SKM-1 treated with dmso at 0.1 percent for 144 hours (cell line): Measurements from ENCODE around the gene PTPMT1.
A peak's percentile ranks its signal among the peaks of the same experiment; 100 is the strongest.
"Not testable (repeated sequence)": the region's sequence is repeated elsewhere in the genome, so short reads cannot be mapped to it uniquely, and the experiment has no call there.

ENCODE experiments used
- DNase-seq: peaks from one replicate; lab custom pipeline; 2025; ENCODE audit not compliant: unreplicated experiment; lab: John Stamatoyannopoulos, UW

Gene PTPMT1, protein sequence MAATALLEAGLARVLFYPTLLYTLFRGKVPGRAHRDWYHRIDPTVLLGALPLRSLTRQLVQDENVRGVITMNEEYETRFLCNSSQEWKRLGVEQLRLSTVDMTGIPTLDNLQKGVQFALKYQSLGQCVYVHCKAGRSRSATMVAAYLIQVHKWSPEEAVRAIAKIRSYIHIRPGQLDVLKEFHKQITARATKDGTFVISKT

DNA sequence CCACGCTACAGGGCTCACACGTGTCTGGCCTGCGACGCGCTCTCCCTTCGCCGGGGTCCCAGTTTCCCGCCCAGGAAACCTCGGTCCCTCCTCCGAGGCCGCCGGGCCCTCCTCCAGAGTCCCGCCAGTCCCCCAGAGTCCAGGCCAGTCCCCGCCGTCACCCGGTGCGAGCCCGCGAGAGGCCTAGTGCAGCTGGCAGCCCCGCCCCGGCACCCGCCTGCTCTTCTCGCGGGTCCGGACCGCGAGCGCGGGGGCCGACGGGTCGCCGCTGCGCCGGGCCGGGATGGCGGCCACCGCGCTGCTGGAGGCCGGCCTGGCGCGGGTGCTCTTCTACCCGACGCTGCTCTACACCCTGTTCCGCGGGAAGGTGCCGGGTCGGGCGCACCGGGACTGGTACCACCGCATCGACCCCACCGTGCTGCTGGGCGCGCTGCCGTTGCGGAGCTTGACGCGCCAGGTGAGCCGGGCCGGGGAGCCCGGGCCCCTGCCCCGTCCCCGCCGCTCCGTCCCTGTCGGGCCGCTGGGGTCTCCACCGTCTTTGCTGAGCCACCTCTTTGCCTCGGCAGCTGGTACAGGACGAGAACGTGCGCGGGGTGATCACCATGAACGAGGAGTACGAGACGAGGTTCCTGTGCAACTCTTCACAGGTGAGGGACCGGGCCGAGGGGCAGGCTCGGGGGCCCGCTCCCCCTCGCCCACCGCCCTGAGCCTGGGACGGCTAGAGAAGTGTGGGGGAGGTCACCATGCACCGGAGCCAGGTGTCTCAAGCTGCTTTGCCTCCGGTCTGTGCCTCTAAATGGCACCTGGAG lies at the start of gene PTPMT1:
TSS of gene PTPMT1 (plus strand) at position 260 of the 809 bp plus-strand sequence. CDS start at position 284, 24 bp downstream.
- peak; percentile 9 for DNase-seq

DNA sequence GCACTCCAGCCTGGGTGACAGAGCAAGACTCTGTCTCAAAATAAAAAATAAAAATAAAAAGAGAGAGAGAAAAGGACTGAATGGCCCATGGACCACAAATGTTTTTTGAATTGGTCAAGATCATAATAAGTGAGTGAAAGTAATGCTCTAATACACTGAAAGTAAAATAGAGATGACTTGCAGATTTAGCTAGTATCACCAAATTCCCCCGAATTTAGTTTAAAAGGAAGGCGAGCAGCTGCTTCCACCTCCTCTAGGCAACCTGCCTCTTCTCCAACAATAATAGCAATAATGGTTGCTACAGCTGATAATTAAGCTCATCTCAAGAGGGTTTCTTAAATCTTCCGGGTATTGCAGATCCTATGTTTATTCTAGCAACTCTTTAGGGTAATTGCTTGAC lies 49.2 kb upstream of the PTPMT1 start:
- DNase-seq, result no peak

DNA sequence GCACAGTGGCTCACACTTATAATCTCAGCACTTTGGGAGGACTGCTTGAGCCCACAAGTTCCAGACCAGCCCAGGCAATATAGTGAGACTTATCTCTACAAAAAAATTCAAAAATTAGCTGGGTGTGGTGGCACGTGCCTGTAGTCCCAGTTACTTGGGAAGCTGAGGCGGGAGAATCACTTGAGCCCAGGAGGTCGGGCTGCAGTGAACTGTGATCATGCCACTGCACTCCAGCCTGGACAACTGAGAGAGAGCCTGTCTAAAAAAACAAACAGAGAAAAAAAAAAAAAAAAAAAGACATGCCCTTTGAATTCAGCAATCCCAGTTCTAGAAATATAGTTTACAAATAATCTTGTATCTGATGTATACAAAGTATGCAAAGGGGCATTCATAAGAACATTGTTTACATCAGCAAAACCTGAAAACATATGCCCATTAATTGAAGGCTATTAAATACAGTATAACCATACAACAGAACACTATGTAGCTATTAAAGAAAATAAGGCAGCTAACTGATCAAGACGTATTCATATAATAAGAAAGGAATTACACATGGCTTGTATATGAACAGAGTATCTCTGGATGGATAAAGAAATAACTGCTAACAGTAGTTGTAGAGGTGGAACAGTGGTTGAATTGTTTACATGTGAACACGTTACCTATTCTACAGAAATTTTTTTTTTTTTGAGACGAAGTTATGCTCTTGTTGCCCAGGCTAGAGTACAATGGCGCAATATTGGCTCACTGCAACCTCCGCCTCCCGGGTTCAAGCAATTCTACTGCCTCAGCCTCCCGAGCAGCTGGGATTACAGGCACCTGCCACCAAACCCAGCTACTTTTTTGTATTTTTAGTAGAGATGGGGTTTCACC lies 48.2 kb upstream of the PTPMT1 start:
- no peak for DNase-seq

DNA sequence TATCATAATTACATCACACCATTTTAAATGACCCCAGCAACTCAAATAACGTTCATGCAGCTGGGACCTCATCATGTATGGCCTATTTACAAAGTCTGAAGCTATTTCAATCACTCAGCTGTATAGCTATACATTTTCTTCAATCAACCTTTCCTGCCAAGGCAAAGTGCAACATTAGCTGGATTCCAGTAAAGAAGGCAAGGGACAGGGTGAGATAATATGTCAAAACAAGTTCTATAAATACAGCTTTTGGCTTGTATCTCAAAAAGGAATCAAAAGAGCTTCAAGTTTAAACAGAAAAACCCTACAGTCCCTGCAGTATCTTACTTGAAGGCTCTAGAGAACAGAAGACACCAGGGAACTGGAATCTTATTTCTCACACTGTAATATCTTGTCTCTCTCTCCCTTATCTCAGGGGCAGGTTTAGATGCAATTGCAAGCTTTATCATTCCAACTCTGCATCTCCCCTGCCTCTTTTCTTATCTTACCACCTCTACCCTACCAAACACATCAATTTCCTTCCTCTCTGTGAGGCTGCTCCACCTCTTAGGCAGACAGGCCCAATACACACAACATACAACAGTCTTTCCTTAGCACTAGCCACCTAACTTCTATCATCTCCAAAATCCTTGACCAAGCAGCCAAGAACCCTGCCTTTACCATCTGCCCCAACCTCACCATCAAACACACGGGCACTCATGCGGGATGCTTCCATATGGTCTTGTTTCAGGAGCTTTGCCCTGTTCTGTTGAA lies 47.0 kb upstream of the PTPMT1 start:
- DNase-seq, result no peak

DNA sequence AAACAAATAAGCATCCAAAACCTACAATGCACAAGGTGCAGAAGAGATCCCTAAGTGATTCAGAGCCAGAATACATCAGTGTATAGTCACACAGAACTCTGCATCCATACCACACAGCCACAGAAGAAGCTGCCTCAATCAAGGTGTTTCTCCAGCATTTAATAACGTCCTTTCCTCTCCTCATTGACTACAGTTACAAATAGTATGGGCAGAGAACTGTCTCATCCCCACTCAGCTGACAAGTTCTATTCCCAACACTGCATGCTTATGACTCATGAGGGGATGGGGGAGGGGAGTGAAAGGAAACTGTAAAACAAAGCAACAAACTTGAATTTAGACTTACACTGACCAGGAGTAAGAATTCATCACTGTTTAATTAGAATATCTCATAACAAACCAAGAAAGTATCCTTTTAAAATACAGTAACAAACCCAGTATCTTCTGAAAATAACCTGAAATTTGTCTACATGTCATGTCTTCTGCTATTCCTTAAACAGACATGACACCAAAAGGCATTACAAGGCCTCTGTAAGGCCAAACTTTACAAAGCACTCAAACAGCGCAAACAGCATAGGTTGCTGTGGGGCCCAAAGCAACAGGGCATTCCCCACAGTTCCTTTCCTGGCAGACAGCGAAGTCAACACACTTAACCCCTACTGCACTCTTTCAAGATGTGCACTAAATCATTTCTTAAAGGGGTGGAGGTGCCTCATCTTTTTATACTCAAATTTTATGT lies 41.7 kb upstream of the PTPMT1 start:
- no peak for DNase-seq

DNA sequence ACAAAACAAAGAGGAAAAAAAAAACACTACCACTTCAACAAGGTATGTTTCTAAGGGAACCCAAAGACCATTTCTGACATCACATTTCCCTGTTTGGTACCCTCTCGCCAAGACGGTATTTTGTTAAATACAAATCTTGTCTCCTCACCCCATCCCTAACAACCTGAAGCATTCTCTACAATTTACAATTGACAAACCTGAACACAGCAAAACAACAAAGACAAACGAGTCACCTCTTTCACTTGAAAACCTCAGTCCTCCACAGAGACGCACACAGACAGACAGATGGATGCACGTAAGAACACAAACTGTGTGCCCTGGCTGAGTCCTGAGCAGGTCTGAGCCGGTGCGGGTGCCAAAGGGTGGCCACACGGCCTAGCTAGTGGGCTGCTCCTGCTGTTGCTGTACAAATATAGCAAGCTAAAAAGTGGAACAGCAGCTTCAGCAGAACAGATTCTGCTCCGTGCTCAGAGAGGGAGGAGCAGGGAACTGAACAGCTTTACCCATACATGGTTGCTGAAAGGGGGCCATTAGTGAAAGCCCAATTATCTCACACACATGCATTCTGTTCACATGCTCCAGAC lies 41.0 kb upstream of the PTPMT1 start:
- DNase-seq, result no peak

DNA sequence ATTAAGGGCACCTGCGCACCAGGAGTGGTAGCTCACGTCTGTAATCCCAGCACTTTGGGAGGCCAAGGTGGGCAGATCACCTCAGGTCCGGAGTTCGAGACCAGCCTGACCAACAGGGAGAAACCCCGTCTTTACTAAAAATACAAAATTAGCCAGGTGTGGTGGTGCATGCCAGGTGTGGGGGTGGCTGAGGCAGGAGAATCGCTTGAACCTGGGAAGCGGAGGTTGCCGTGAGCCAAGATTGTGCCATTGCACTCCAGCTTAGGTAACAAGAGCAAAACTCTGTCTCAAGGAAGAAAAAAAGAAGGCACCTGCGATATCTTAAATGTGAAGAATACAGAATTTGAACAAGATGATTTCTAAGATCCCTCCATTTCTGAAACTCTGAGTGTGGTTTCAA lies 39.4 kb upstream of the PTPMT1 start:
- not testable (repeated sequence) for DNase-seq

DNA sequence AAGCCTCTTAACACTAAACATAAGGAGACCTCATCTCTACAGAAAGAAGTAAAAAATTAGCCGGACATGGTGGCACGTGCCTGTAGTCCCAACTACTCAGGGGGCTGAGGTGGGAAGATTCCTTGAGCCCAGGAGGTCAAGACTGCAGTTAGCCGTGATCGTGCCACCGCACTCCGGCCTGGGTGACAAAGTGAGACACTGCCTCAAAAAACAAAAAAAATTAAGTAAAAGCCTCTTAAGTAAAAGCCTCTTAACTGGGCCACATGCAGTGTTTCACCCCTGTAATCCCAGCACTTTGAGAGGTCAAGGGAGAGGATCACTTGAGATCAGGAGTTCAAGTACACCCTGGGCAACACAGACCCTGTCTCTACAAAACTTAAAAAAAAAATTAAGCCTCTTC lies 38.2 kb upstream of the PTPMT1 start:
- DNase-seq, result no peak

DNA sequence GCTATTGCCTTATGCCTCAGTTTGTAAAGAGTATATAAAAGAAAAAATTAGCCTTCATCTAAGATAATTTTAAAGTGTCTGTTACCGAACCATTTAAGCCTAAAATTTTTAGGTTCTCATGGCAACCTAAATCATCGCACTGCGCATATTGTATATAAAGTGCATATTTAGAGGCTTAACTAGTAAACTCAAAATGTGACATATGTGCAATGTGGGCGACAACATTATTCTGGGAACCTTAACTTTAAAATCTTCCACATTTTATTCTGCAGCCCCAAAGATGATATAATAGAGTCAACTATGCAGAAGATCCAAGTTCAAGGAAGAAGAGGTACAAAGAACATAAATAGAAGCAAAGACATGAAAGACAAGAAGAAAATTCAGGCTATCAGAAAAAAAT lies 35.4 kb upstream of the PTPMT1 start:
- no peak for DNase-seq

DNA sequence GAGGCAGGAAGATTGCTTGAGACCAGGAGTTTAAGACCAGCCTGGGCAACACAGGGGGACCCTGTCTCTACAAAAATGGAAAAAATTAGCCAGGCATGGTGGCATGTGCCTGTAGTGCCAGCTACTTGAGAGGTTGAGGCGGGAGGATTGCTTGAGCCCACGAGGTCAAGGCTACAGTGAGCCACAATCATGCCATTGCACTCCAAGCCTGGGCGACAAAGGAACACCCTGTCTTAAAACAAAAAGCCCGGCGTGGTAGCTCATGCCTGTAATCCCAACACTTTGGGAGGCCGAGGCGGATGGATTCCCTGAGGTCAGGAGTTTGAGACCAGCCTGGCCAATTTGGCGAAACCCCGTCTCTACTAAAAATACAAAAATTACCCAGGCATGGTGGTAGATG lies 34.7 kb upstream of the PTPMT1 start:
- DNase-seq, result not testable (repeated sequence)

DNA sequence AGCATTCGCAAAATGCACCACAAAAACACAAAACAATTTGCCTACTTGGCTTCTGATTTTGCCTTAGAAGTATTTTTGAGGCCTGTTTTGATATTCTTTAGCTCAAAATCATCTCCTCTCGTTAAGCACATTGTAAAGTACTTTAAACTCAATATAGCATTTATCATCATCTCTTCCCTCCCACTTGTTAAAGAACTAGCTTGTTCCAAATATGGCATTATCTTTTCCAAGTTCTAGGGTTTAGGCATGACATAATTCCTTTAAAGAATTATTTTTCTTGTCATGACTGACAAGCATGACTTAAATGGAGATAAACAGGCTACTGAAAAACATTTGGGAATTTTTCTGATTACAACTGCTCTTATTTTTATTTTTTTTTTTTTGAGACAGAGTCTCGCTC lies 33.7 kb upstream of the PTPMT1 start:
- no peak for DNase-seq

DNA sequence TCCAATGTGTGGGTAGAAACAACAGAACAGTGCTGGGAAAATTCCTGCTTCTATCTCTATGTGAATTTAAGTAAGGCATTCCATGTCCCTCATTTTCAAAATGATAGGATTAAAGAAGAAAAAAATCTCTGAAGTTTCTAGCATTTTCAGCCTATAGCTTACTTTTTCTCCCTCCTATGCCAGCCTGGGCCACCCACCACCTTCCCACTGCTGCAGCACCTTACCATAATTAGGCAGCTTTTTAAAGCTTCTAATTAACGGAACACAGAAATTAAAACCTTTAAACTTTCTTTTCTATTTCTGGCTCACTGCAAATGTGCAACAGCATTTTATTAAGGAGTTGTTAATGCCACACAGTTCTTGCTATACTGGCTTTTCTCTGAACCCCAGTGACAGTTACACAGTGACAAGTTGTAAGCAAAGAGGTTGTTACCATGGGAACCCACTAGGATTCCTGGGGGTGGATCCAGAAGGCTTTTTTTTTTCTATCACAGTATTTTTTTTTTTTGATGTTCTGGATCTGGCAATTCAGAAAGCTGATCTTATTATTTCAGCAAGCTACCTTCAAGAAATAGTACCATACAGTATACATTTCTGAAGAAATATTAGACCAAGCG lies 32.7 kb upstream of the PTPMT1 start:
- no peak for DNase-seq

DNA sequence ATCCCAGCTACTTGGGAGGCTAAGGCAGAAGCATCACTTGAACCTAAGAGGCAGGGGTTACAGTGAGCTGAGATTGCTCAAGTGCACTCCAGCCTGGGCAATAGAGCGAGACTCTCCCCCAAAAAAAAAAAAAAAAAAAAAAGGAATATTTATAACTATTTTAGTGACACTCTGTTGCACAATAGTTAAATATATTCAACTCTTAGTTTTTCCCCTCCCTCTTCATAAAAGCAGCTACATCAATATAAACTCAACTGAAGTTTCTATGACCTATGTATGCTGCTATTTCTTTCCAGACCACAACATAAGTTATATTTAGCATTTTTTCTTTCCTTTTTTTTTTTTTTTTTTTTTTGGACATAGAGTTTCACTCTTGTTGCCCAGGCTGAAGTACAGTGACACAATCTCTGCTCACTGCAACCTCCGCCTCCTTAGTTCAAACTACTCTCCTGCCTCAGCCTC lies 31.7 kb upstream of the PTPMT1 start:
- no peak for DNase-seq

DNA sequence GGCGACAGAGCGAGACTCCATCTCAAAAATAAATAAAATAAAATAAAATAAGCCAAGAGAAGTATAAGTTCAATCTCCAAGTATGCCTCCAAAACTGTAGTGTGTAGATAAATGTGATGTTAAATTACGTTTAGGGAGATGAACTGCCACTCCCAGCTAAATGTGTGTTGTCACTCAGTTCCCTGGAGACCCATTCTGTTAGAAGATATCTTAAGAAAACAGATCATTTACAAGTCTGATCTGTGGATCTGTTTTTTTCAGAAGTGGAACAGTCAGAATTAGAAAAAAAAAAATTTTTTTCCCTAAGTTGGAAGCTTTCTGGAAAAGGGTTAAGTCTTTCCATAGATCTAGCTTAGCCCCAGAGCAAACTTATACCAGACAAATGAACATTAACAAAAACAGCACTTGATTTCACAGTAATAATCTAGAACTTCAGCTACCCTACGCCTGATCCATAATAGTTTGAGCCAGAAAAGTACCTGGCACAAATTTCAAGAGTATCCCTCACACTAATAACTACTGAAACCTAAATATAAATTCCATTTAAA lies 30.6 kb upstream of the PTPMT1 start:
- no peak for DNase-seq

DNA sequence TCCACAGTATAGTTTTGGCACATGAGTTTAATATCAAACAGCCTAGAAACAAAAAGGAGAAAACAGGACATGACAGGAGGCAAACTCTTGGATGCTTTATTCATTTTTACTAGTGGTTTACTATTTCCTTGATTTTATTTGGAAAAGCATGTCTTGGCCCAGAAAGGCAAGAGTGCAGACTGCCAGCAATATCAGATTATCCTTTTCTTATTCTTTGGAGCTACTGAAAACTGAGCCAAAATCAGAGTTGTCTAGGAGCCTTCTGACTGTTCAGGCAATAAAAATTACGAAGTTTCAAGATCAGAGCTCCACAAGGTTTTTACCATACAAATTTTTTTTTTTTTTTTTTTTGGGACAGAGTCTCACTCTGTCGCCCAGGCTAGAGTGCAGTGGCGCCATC lies 28.5 kb upstream of the PTPMT1 start:
- no peak for DNase-seq

DNA sequence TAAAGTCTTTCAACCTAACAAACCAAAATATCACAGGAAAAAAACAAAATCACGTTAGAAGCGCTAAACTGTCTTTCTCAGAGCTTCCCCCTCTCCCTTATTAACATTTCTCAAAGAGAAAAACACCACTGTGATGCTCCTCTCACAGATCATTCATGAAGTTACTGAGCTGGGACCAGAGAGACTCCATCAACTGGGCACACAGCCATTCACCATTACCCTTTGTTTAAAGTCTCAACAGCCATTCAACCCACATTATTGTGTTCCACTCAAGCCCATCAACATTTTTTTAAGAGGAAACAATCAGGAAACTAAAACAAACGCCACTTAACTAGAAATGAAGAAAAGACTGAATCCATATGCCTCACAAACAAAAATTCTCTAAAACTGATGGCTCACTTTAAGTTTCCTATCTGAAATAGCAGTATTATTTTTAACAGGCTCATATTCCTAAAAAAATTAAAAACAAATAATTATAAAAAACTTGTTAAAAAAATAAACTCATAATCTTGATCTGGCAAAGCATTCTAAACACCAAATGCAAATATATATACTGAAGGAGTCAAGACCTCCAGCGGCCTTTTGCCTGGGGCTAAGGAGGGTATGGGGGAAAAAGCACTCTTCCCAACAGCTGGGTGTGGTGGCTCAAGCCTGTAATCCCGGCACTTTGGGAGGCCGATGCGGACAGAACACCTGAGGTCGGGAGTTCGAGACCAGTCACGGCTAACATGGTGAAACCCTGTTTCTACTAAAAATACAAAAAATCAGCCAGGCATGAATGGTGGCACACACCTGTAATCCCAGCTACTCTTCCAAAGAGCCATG lies 26.4 kb upstream of the PTPMT1 start:
- no peak for DNase-seq

DNA sequence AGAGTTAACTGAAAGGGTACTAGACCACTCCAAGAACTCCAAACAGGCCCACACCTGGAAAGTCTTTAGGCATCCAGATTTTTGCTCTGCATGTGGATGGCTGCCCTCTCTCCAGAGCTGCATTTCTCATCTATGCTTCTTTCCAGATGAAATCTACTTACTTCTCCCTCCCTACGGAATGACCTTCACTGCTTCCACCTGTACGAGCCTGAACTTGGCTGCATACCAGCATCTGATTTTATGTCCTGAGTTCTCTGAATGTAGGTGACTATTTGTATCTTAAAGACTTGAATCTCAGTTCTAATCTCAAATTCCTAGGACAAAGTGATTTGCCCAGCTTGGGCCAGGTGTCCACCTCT lies 25.7 kb upstream of the PTPMT1 start:
- no peak for DNase-seq

DNA sequence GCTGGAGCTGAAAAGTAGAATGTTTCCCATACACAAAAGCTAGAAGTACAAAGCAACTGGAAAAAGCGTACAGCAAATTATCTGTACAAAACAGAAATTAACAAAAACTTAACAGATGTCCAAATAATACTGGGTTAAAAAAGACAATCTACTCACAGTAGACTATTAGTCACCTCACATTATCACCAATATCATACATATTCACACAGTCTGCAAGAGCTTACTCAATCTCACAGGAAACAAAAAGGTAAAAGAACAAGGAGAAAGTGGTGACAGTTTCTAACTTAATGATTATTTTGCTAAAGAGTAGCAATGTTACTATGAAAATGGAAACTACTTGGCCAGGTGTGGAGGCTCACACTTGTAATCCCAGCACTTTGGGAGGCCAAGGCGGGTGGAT lies 24.3 kb upstream of the PTPMT1 start:
- no peak for DNase-seq
